Tibial artery (tissue), 4 donors: Measurements from ENCODE around the gene ST8SIA5.

Experiments
- DNase-seq, 2 donors: peaks; one replicate each; pipeline ENCODE4 v3.0.0-alpha.2; 2019
- H3K27ac ChIP-seq, 2 donors: fragments of 200-600 bp; sonication (generic) in 1 of 2; 1 replicate in 1 of 2; 2 replicates in 1 of 2; pipeline ENCODE4 v1.5.1; 2018 to 2019; ENCODE audit warnings: mild to moderate bottlenecking in 1 of 2
- H3K27me3 ChIP-seq, 2 donors: fragments of 200-600 bp; sonication (generic) in 1 of 2; one replicate each; pipeline versions ENCODE4 v1.5.1 to v1.6.0; 2016 to 2019
- H3K36me3 ChIP-seq, 3 donors: fragments of 200-600 bp; sonication (generic) in 2 of 3; one replicate each; pipeline ENCODE4 v1.5.1; 2016 to 2019; ENCODE audit warnings: mild to moderate bottlenecking in 2 of 3
- H3K4me1 ChIP-seq, 4 donors: fragments of 200-600 bp; sonication (generic) in 2 of 4; 1 replicate in 3 of 4; 2 replicates in 1 of 4; pipeline ENCODE4 v1.5.1; 2016 to 2019
- H3K4me3 ChIP-seq, 2 donors: fragments of 200-600 bp; sonication (generic) in 1 of 2; 1 replicate in 1 of 2; 2 replicates in 1 of 2; pipeline ENCODE4 v1.5.1; 2018 to 2019; ENCODE audit warnings: mild to moderate bottlenecking in 2 of 2
- H3K9me3 ChIP-seq, 3 donors: fragments of 200-600 bp; sonication (generic) in 1 of 3; one replicate each; pipeline ENCODE4 v1.5.1; 2016 to 2019
- CTCF ChIP-seq, 2 experiments: fragments of 200-600 bp in 1 of 2; fragments of 450-650 bp in 1 of 2; IDR thresholded peaks; one replicate each; pipeline ENCODE4 v1.5.1; 2017 to 2019; ENCODE audit warnings: antibody characterized with exemption in 2 of 2, mild to moderate bottlenecking in 1 of 2, moderate library complexity in 1 of 2
- intact Hi-C: fragments of 100-400 bp; cut with DNase I; formaldehyde crosslinking; loops from one replicate; pipeline ENCODE4 v1.15.0; 2023; ENCODE audit warnings: low total_unique reads

The ST8SIA5 gene

DNA sequence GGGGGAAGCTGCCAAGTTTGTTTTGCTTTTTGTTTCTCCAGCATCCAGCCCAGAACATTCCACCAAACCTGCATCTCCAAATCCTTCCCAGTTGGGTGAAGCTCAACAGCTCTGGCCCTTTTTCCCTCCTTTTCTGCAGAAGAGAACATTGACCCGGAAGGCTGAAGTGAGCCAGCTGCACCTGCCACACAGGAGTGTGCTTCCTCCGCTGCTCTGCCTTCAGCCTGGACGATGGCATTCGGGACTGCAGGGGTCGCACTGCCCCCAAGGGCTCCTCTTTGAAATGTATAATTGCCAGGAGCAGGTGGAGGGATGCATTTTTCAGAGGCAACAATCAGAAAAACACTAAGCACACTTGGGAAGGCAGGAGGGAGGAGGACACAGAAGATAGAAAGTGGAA, 41.8 kb downstream of the ST8SIA5 start:
- Histone ChIP-seq H3K27ac (no peak overlapping the region), H3K27me3 (peaks cover 0 to 12% of the 10 kb centered on the region in 2 donors), H3K9me3 (no peaks in the 10 kb centered on the region), H3K4me1 (peaks cover 0 to 8% (median 4%) of the 10 kb centered on the region in 4 donors), H3K4me3 (no peak overlapping the region), H3K36me3 (no peaks in the 10 kb centered on the region)
- intact Hi-C loops: no loop called here
- DNase-seq: no peak
- no peak for TF ChIP-seq CTCF (IDR thresholded peaks at IDR 0.05)

DNA sequence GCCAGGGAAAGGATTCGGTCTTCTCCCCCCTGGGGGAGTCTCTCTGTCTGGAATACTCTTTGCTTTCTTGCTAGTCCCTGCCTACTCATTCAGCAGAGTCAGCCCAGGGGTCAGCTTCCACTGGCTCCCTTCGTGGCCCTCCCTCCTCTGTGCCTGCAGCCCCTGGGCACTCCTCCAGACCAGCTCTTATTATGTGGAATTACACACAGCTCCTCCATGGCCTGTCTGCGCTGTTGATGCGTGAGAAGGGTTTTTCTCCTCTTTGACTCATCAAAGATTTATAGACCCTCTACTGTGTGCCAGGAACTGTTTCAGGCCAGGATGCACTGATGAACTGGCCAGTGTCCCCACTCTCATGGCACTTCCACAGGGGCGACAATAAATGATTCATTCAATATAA, 44.4 kb downstream of the ST8SIA5 start:
- Histone ChIP-seq H3K27me3 (peaks cover 0 to 12% of the 10 kb centered on the region in 2 donors), H3K9me3 (no peaks in the 10 kb centered on the region), H3K27ac (no peak overlapping the region), H3K4me1 (no peaks in the 10 kb centered on the region), H3K4me3 (no peak overlapping the region), H3K36me3 (no peaks in the 10 kb centered on the region)
- no peak for TF ChIP-seq CTCF (IDR thresholded peaks at IDR 0.05)
- intact Hi-C loops: no loop called here
- no peak for DNase-seq

DNA sequence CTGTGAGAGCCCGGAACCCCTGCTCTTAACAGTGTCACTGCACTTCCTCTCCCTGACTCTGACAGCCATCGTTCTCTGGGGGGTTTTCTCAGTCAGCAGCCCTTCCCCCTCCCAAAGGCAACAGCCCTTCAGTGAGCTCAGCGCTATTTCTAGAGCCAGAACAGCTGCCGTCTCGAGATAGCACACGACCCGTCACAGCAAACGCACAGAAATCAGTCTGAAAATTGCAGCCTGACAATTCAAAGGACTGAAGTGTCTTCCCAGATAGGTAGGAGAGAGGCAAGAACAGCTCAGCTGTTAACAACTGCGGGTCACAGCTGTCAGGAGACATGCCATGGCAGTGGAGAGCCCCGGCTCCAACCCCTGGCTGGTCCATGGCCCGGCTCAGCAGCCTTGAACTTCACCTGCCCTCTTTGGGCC, 45.4 kb downstream of the ST8SIA5 start:
- no peak for TF ChIP-seq CTCF (IDR thresholded peaks at IDR 0.05)
- no peak for DNase-seq
- intact Hi-C loops: no loop called here
- H3K9me3 ChIP-seq: no peaks in the 10 kb centered on the region
- no peak overlapping the region for H3K4me3 ChIP-seq
- H3K36me3 ChIP-seq: no peaks in the 10 kb centered on the region
- peaks cover 0 to 12% of the 10 kb centered on the region in 2 donors for H3K27me3 ChIP-seq
- H3K4me1 ChIP-seq: no peaks in the 10 kb centered on the region
- no peak overlapping the region for H3K27ac ChIP-seq

DNA sequence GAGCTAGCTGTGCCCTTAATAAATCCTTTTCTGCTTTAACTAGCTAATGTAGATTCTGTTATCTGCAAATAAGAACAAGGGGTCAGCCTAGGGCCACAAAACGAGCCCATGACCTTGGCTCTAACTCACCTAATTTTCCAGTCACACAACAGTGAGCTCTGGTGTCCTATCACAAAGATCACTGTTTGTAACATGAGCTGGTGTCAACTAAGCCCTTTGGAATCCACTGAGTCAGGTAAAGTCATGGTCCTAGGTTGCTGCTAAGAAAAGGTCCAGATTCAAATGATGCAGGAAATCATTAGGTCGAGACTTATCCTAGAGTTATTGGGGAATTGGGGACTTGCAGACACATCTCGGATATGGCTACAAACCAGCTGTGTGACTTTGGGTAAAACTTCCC, 49.9 kb downstream of the ST8SIA5 start:
- no peak overlapping the region for H3K27ac ChIP-seq

GRCh38 chr18:46705521-46705920, 51.3 kb downstream of the ST8SIA5 start:
- intact Hi-C loops: no loop called here
- peaks cover 0 to 2% of the 10 kb centered on the region in 2 donors for H3K27me3 ChIP-seq
- H3K4me3 ChIP-seq: no peak overlapping the region
- no peaks in the 10 kb centered on the region for H3K9me3 ChIP-seq
- H3K4me1 ChIP-seq: no peaks in the 10 kb centered on the region
- no peaks in the 10 kb centered on the region for H3K36me3 ChIP-seq
- no peak for TF ChIP-seq CTCF (IDR thresholded peaks at IDR 0.05)
- no peak overlapping the region for H3K27ac ChIP-seq
- no peak for DNase-seq

More for the DNA sequence above, 49.9 kb downstream of the ST8SIA5 start:
- Histone ChIP-seq H3K36me3 (no peaks in the 10 kb centered on the region), H3K4me1 (no peaks in the 10 kb centered on the region), H3K9me3 (no peaks in the 10 kb centered on the region), H3K27me3 (peaks cover 0 to 8% of the 10 kb centered on the region in 2 donors), H3K4me3 (no peak overlapping the region)
- no peak for DNase-seq
- TF ChIP-seq CTCF (IDR thresholded peaks at IDR 0.05): no peak
- intact Hi-C loops: no loop called here

DNA sequence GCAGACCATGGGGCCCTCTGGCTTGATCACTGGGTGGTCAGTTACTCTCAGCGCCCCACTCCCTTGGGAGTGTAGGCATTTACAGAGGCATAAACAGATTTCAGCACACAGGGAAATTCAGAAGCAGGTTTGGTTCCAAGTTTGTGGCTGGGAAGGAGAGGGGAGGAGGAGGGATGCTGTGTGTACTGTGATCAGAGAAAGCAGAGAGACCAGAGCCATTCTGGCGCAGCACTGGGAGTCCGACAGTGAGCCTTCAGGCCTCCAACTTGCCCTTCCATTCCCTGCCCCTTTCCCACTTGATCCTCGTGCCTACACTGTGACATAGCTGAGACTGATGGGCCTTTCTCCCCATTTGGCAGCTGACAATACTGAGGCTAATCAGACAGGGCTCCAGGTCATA, 52.0 kb downstream of the ST8SIA5 start:
- no peak for DNase-seq
- no peaks in the 10 kb centered on the region for H3K36me3 ChIP-seq
- intact Hi-C loops: no loop called here
- H3K4me1 ChIP-seq: no peaks in the 10 kb centered on the region
- H3K27ac ChIP-seq: no peak overlapping the region
- H3K4me3 ChIP-seq: no peak overlapping the region
- H3K9me3 ChIP-seq: no peaks in the 10 kb centered on the region
- TF ChIP-seq CTCF (IDR thresholded peaks at IDR 0.05): no peak
- peaks cover 0 to 2% of the 10 kb centered on the region in 2 donors for H3K27me3 ChIP-seq
